Left ventricle myocardium inferior (tissue), 1 donor: ENCODE data around the gene SBF2. TPM values are rescaled to one million over a fixed set of nuclear protein-coding genes. Genes with fewer than 3 reads are reported as not detected.

Experiments used
- DNase-seq: peaks from one replicate; pipeline ENCODE4 v3.0.0-alpha.2; 2020
- H3K27ac ChIP-seq: fragments of 200-600 bp; replicated peaks from 2 replicates; pipeline ENCODE4 v1.8.0; 2021
- H3K27me3 ChIP-seq: fragments of 200-600 bp; 2 replicates; pipeline ENCODE4 v1.8.0; 2021; ENCODE audit warnings: low read depth
- H3K36me3 ChIP-seq: fragments of 200-600 bp; 2 replicates; pipeline ENCODE4 v1.8.0; 2021
- H3K4me1 ChIP-seq: fragments of 200-600 bp; 2 replicates; pipeline ENCODE4 v1.8.0; 2021
- H3K4me3 ChIP-seq: fragments of 200-600 bp; 2 replicates; pipeline ENCODE4 v1.8.0; 2021; ENCODE audit warnings: mild to moderate bottlenecking, moderate library complexity
- H3K9me3 ChIP-seq: fragments of 200-600 bp; replicated peaks from 2 replicates; pipeline ENCODE4 v1.8.0; 2021
- CTCF ChIP-seq: fragments of 200-600 bp; IDR thresholded peaks from 2 replicates; pipeline ENCODE4 v1.8.0; 2021; ENCODE audit warnings: antibody characterized with exemption, mild to moderate bottlenecking, borderline replicate concordance
- intact Hi-C: fragments of 100-400 bp; cut with micrococcal nuclease; formaldehyde crosslinking; loops from one replicate; pipeline ENCODE4 v1.11.0; 2022
- total RNA-seq: library from RNA; stranded (reverse); fragmentation: NEBNext Ultra II Directional; extraction: Animal tissue kit (Norgen Biotek cat#: 25700); gene quantifications from one replicate; pipeline ENCODE4 v1.2.1, GENCODE V29; 2021
- donor health status: DM: no; HTN: yes; CAD: no; lungs with severe emphysema.

Gene SBF2
- total RNA-seq, 1 donor from 2014 or later, result 17.8 TPM

- Histone ChIP-seq H3K4me1 (peaks cover 60% of the 10 kb centered on the region), H3K36me3 (no peaks in the 10 kb centered on the region), H3K27ac (no peak overlapping the region), H3K27me3 (no peaks in the 10 kb centered on the region), H3K4me3 (no peak overlapping the region), H3K9me3 (no peaks in the 10 kb centered on the region)
- intact Hi-C loops, result no loop called here
- no peak for DNase-seq
- no peak for TF ChIP-seq CTCF
These were observed 4.1 kb downstream of the SBF2 start for GRCh38 chr11:10289765-10290380.

GRCh38 chr11:10288881-10289764, 4.9 kb downstream of the SBF2 start:
- H3K4me1 ChIP-seq, result peaks cover 54% of the 10 kb centered on the region
- DNase-seq, result no peak
- no peak overlapping the region for H3K27ac ChIP-seq
- intact Hi-C loops, result no loop called here
- TF ChIP-seq CTCF, result no peak
- no peaks in the 10 kb centered on the region for H3K36me3 ChIP-seq
- no peaks in the 10 kb centered on the region for H3K9me3 ChIP-seq
- H3K27me3 ChIP-seq, result no peaks in the 10 kb centered on the region
- no peak overlapping the region for H3K4me3 ChIP-seq

- Histone ChIP-seq H3K9me3 (no peaks in the 10 kb centered on the region), H3K4me1 (peaks cover 44% of the 10 kb centered on the region), H3K27me3 (no peaks in the 10 kb centered on the region), H3K27ac (no peak overlapping the region), H3K4me3 (no peak overlapping the region), H3K36me3 (no peaks in the 10 kb centered on the region)
- intact Hi-C loops, result no loop called here
- no peak for TF ChIP-seq CTCF
- DNase-seq, result no peak
These were observed 6.0 kb downstream of the SBF2 start for GRCh38 chr11:10287766-10288715.

- DNase-seq, result no peak
- H3K9me3 ChIP-seq, result no peaks in the 10 kb centered on the region
- TF ChIP-seq CTCF, result no peak
- no peaks in the 10 kb centered on the region for H3K36me3 ChIP-seq
- H3K4me1 ChIP-seq, result peaks cover 35% of the 10 kb centered on the region
- intact Hi-C loops, result no loop called here
- H3K27me3 ChIP-seq, result no peaks in the 10 kb centered on the region
- no peak overlapping the region for H3K27ac ChIP-seq
- no peak overlapping the region for H3K4me3 ChIP-seq
These were observed 6.9 kb downstream of the SBF2 start for GRCh38 chr11:10287140-10287539.

GRCh38 chr11:10285148-10285802, 8.7 kb downstream of the SBF2 start:
- Histone ChIP-seq H3K4me1 (peaks cover 21% of the 10 kb centered on the region), H3K27ac (no peak overlapping the region), H3K4me3 (no peak overlapping the region), H3K36me3 (no peaks in the 10 kb centered on the region), H3K9me3 (no peaks in the 10 kb centered on the region), H3K27me3 (no peaks in the 10 kb centered on the region)
- no peak for DNase-seq
- no peak for TF ChIP-seq CTCF
- intact Hi-C loops, result no loop called here
